ENCODE data around the gene REM2. TPM values are rescaled to one million over a fixed set of nuclear protein-coding genes. Genes with fewer than 3 reads are reported as not detected.
A peak's percentile ranks its signal among the peaks of the same experiment; 100 is the strongest.

REM2 gene
- total and polyA plus RNA-seq, 2 donors (not counting 1 experiment from before 2014, with no cell fraction given), result 0.06 to 0.17 TPM

GRCh38 chr14:22872033-22872832 lies 10.8 kb upstream of the REM2 start:
- DNase-seq (ENCODE audit: low read depth in 2 of 2), result peak; percentile 82 to 86
- TF ChIP-seq CTCF (conservative IDR thresholded peaks at IDR 0.05 in 1 of 2, IDR thresholded peaks at IDR 0.05 in 1 of 2; ENCODE audit: low read depth in 1 of 2, low read length in 2 of 2) (peak; percentile 91 to 96), EZH2 (IDR thresholded peaks at IDR 0.05; ENCODE audit: low read length, missing control alignments) (no peak)

GRCh38 chr14:22872833-22873520 lies 10.0 kb upstream of the REM2 start:
- Histone ChIP-seq H3K27me3 (ENCODE audit: control insufficient read depth, insufficient read depth, low read length) (no peaks in the 10 kb centered on the region), H3K79me2 (ENCODE audit: control insufficient read depth, insufficient read depth, low read length) (peaks cover 18% of the 10 kb centered on the region), H3K36me3 (ENCODE audit: control insufficient read depth, insufficient read depth, low read length) (peaks cover 32% of the 10 kb centered on the region), H3K9me3 (ENCODE audit: control insufficient read depth, insufficient read depth, low read depth, low read length) (no peaks in the 10 kb centered on the region), H3K27ac (ENCODE audit: insufficient read depth, low read length) (peak overlapping the region; percentile 93), H3K4me3 (replicated peaks in 1 of 4; ENCODE audit: control extremely low read depth in 1 of 4, insufficient read depth in 1 of 4, low read depth in 3 of 4, low read length in 4 of 4) (peak overlapping the region; percentile 80 to 96 (median 88)), H3K4me1 (ENCODE audit: control insufficient read depth, extremely low read depth, insufficient read depth, low read length) (peaks cover 4% of the 10 kb centered on the region), H2AFZ (ENCODE audit: low read length) (peak overlapping the region; percentile 1), H4K20me1 (ENCODE audit: control insufficient read depth, extremely low read depth, insufficient read depth, low read length) (no peaks in the 10 kb centered on the region), H3K4me2 (ENCODE audit: extremely low read depth, insufficient read depth, low read length) (peak overlapping the region; percentile 97), H3K9ac (ENCODE audit: insufficient read depth, low read length) (peak overlapping the region; percentile 95)
- no peak for DNase-seq (ENCODE audit: low read depth in 2 of 2)
- no peak for TF ChIP-seq CTCF (conservative IDR thresholded peaks at IDR 0.05 in 1 of 2, IDR thresholded peaks at IDR 0.05 in 1 of 2; ENCODE audit: low read depth in 1 of 2, low read length in 2 of 2)
- TF ChIP-seq EZH2 (IDR thresholded peaks at IDR 0.05; ENCODE audit: low read length, missing control alignments), result no peak

More at GRCh38 chr14:22872033-22872832, 10.8 kb upstream of the REM2 start:
- H3K27ac ChIP-seq (ENCODE audit: insufficient read depth, low read length), result peak overlapping the region; percentile 93
- peaks cover 28% of the 10 kb centered on the region for H3K36me3 ChIP-seq (ENCODE audit: control insufficient read depth, insufficient read depth, low read length)
- peak overlapping the region; percentile 95 for H3K9ac ChIP-seq (ENCODE audit: insufficient read depth, low read length)
- H3K4me2 ChIP-seq (ENCODE audit: extremely low read depth, insufficient read depth, low read length), result peak overlapping the region; percentile 97
- H4K20me1 ChIP-seq (ENCODE audit: control insufficient read depth, extremely low read depth, insufficient read depth, low read length), result no peaks in the 10 kb centered on the region
- H3K79me2 ChIP-seq (ENCODE audit: control insufficient read depth, insufficient read depth, low read length), result peaks cover 18% of the 10 kb centered on the region
- H3K4me3 ChIP-seq (replicated peaks in 1 of 4; ENCODE audit: control extremely low read depth in 1 of 4, insufficient read depth in 1 of 4, low read depth in 3 of 4, low read length in 4 of 4), result peak overlapping the region; percentile 80 to 96 (median 88)
- no peaks in the 10 kb centered on the region for H3K27me3 ChIP-seq (ENCODE audit: control insufficient read depth, insufficient read depth, low read length)
- no peaks in the 10 kb centered on the region for H3K9me3 ChIP-seq (ENCODE audit: control insufficient read depth, insufficient read depth, low read depth, low read length)
- H3K4me1 ChIP-seq (ENCODE audit: control insufficient read depth, extremely low read depth, insufficient read depth, low read length), result peaks cover 4% of the 10 kb centered on the region
- peak overlapping the region; percentile 1 for H2AFZ ChIP-seq (ENCODE audit: low read length)

GRCh38 chr14:22875003-22875747 lies 7.8 kb upstream of the REM2 start:
- Histone ChIP-seq H3K36me3 (ENCODE audit: control insufficient read depth, insufficient read depth, low read length) (peaks cover 36% of the 10 kb centered on the region), H3K4me1 (ENCODE audit: control insufficient read depth, extremely low read depth, insufficient read depth, low read length) (peaks cover 4% of the 10 kb centered on the region), H3K27ac (ENCODE audit: insufficient read depth, low read length) (no peak overlapping the region), H3K27me3 (ENCODE audit: control insufficient read depth, insufficient read depth, low read length) (no peaks in the 10 kb centered on the region), H3K9ac (ENCODE audit: insufficient read depth, low read length) (no peak overlapping the region), H3K4me3 (replicated peaks in 1 of 4; ENCODE audit: control extremely low read depth in 1 of 4, insufficient read depth in 1 of 4, low read depth in 3 of 4, low read length in 4 of 4) (no peak overlapping the region), H3K4me2 (ENCODE audit: extremely low read depth, insufficient read depth, low read length) (no peak overlapping the region), H4K20me1 (ENCODE audit: control insufficient read depth, extremely low read depth, insufficient read depth, low read length) (no peaks in the 10 kb centered on the region), H2AFZ (ENCODE audit: low read length) (no peak overlapping the region), H3K79me2 (ENCODE audit: control insufficient read depth, insufficient read depth, low read length) (peaks cover 18% of the 10 kb centered on the region), H3K9me3 (ENCODE audit: control insufficient read depth, insufficient read depth, low read depth, low read length) (no peaks in the 10 kb centered on the region)
- TF ChIP-seq CTCF (conservative IDR thresholded peaks at IDR 0.05 in 1 of 2, IDR thresholded peaks at IDR 0.05 in 1 of 2; ENCODE audit: low read depth in 1 of 2, low read length in 2 of 2) (no peak), EZH2 (IDR thresholded peaks at IDR 0.05; ENCODE audit: low read length, missing control alignments) (no peak)
- no peak for DNase-seq (ENCODE audit: low read depth in 2 of 2)
